Measurements from ENCODE around the gene ADPRHL1. TPM values are rescaled to one million over a fixed set of nuclear protein-coding genes. Genes with fewer than 3 reads are reported as not detected.

ADPRHL1 gene
- total RNA-seq, 1 experiment from 2014 or later = 4.9 TPM

DNA sequence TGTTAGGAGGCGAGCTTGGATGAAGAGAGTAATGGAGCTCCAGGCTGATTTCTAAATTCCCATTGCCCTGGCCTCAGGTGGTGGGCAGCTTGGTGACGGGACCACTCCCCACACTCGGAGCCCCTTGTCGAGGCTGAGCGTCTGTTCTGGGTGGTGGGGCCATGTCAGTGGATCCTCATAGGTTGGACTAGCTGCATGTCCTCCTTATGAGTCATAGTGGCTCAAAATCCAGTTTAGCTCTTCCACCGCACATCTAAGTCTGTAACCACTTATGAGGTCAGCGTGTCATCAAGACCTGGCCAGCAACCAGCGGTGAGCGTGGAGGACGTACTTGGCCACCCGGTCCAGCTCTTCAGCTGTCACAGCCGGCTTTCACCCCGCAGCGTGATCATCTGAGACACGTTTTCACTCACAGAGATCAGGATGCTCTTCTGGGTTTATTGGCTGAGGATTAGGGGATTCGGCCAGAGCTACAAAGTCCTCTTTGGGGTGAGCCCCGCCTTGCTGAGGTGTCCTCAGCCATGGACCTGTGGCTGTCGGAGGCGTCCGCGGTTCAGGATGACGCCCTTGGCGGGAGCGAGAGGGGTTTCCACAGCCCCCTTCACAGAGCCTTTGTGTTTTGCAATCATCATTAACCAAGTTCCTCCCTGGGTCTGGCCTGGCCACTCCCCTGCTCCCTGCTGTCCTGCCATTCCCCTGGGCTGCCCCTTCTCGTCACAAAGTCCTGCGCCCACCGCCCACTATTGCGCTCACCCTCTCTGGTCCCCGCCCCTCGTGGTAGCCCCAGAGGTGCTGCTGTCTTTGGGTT lies 41.9 kb downstream of the ADPRHL1 start:
- TF ChIP-seq, protein P1, sequence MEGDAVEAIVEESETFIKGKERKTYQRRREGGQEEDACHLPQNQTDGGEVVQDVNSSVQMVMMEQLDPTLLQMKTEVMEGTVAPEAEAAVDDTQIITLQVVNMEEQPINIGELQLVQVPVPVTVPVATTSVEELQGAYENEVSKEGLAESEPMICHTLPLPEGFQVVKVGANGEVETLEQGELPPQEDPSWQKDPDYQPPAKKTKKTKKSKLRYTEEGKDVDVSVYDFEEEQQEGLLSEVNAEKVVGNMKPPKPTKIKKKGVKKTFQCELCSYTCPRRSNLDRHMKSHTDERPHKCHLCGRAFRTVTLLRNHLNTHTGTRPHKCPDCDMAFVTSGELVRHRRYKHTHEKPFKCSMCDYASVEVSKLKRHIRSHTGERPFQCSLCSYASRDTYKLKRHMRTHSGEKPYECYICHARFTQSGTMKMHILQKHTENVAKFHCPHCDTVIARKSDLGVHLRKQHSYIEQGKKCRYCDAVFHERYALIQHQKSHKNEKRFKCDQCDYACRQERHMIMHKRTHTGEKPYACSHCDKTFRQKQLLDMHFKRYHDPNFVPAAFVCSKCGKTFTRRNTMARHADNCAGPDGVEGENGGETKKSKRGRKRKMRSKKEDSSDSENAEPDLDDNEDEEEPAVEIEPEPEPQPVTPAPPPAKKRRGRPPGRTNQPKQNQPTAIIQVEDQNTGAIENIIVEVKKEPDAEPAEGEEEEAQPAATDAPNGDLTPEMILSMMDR (IDR thresholded peaks at IDR 0.05; ENCODE audit: insufficient read depth in 1 of 2, low read depth in 1 of 2, low read length in 1 of 2, severe bottlenecking in 1 of 2, unreplicated experiment in 1 of 2) = no peak
- peaks cover 11% of the 10 kb centered on the region for H3K4me1 Mint-ChIP-seq (ENCODE audit: low read depth, unreplicated experiment)
- Histone ChIP-seq H3K9me3 (no peaks in the 10 kb centered on the region), H3K4me1 (peaks cover 11% of the 10 kb centered on the region), H3K27me3 (replicated peaks; ENCODE audit: control insufficient read depth, insufficient read depth, low read length) (no peaks in the 10 kb centered on the region), H3K4me3 (ENCODE audit: low read depth, low read length) (no peak overlapping the region), H3K36me3 (ENCODE audit: control insufficient read depth, insufficient read depth, low read length) (no peaks in the 10 kb centered on the region)
- H3K27ac Mint-ChIP-seq (ENCODE audit: unreplicated experiment) = peak overlapping the region; percentile 25
- intact Hi-C loops (cut with micrococcal nuclease; ENCODE audit: unreplicated experiment) = no loop called here
- no peaks in the 10 kb centered on the region for H3K36me3 Mint-ChIP-seq (ENCODE audit: insufficient read depth, unreplicated experiment)
- H3K4me3 Mint-ChIP-seq (ENCODE audit: unreplicated experiment) = no peak overlapping the region
- POLR2A ChIA-PET = interaction anchor here (0.6 kb wide), 1 partner anchor 16 kb away, joined by 3 read pairs; no protein-coding TSS in a partner anchor
- no peak for DNase-seq
- no peaks in the 10 kb centered on the region for H3K27me3 Mint-ChIP-seq (ENCODE audit: insufficient read depth, unreplicated experiment)
- BruUV-seq (replicated peaks) = no TSS peak
- CTCF ChIA-PET = interaction anchor here (0.5 kb wide), 1 partner anchor 48 kb away, joined by 3 read pairs; the partner anchor contains the start of gene GRTP1
- no peaks in the 10 kb centered on the region for H3K9me3 Mint-ChIP-seq (ENCODE audit: unreplicated experiment)

DNA sequence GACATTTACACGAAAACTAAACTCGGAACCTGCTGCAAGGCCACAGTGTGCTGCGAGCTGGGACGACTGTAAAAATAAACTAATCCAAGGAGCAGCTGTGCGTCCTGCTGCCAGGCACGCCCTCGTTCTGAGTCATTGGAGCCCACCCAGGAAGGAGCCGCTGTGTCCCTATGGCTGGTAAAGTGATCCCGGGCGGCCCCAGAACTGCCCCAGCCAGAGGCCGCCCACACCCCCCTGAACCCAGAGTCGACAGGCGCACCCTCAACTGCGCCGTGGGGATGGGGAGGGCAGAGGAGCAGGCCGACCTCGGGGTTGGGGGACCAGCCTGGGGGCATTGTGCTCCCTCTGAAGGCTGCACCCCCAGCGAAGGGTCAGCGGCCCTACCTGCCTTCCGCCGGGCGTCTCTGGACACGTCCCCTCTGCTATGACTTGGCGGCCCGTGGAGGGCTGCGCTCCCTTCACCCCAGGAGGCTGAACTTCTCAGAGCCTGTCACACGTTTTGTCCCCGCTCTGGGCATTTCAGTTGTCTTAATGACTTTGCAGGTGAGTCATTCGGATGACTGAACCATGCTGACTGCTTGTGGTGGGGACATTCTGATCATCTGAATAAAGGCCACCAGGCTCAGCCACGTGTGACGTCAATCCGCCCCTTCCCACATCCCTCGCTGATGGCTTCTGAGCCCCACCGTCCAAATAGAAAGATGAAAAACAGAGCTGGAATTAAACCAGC lies 42.7 kb downstream of the ADPRHL1 start:
- no peaks in the 10 kb centered on the region for H3K27me3 Mint-ChIP-seq (ENCODE audit: insufficient read depth, unreplicated experiment)
- H3K36me3 Mint-ChIP-seq (ENCODE audit: insufficient read depth, unreplicated experiment) = no peaks in the 10 kb centered on the region
- Histone ChIP-seq H3K4me3 (ENCODE audit: low read depth, low read length) (no peak overlapping the region), H3K9me3 (no peaks in the 10 kb centered on the region), H3K4me1 (peaks cover 11% of the 10 kb centered on the region), H3K36me3 (ENCODE audit: control insufficient read depth, insufficient read depth, low read length) (no peaks in the 10 kb centered on the region), H3K27me3 (replicated peaks; ENCODE audit: control insufficient read depth, insufficient read depth, low read length) (no peaks in the 10 kb centered on the region)
- H3K4me3 Mint-ChIP-seq (ENCODE audit: unreplicated experiment) = no peak overlapping the region
- intact Hi-C loops (cut with micrococcal nuclease; ENCODE audit: unreplicated experiment) = no loop called here
- POLR2A ChIA-PET = interaction anchor here (0.6 kb wide), 1 partner anchor 23 kb away, joined by 4 read pairs; no protein-coding TSS in a partner anchor
- DNase-seq = no peak
- H3K9me3 Mint-ChIP-seq (ENCODE audit: unreplicated experiment) = no peaks in the 10 kb centered on the region
- CTCF ChIA-PET = interaction anchor here (0.5 kb wide), 1 partner anchor 47 kb away, joined by 3 read pairs; the partner anchor contains the start of gene GRTP1
- TF ChIP-seq, protein P1 (IDR thresholded peaks at IDR 0.05; ENCODE audit: insufficient read depth in 1 of 2, low read depth in 1 of 2, low read length in 1 of 2, severe bottlenecking in 1 of 2, unreplicated experiment in 1 of 2) = no peak
- H3K27ac Mint-ChIP-seq (ENCODE audit: unreplicated experiment) = peak overlapping the region; percentile 25
- BruUV-seq (replicated peaks) = no TSS peak
- H3K4me1 Mint-ChIP-seq (ENCODE audit: low read depth, unreplicated experiment) = peaks cover 11% of the 10 kb centered on the region

DNA sequence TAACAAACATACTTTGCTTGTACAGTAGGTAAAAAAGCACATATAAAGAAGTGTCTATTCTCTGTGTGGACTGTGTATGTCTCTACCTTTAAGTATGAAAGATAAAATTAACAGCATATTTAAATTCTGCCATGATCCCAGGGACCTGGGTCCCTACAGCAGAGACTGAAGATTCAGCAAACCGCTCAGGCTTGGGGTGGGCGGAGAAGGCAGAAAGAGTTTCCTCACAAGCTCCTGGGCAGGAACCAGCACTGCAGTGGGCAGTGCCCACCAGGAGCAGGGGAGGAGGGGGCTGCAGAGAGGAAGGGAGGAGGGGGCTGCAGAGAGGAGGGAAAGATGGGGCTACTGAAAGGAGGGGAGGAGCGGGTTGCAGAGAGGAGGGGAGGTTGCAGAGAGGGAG lies 44.7 kb downstream of the ADPRHL1 start:
- H3K4me1 ChIP-seq = peaks cover 11% of the 10 kb centered on the region
- BruUV-seq (replicated peaks) = no TSS peak
- peak in 1 of 2 experiments; percentile 17 for DNase-seq
- no peaks in the 10 kb centered on the region for H3K36me3 ChIP-seq (ENCODE audit: control insufficient read depth, insufficient read depth, low read length)
- intact Hi-C loops (cut with micrococcal nuclease; ENCODE audit: unreplicated experiment) = no loop called here
- no peaks in the 10 kb centered on the region for H3K9me3 ChIP-seq
- ChIA-PET POLR2A (no interaction called here), CTCF (no interaction called here)
- Mint-ChIP-seq H3K4me1 (ENCODE audit: low read depth, unreplicated experiment) (peaks cover 11% of the 10 kb centered on the region), H3K9me3 (ENCODE audit: unreplicated experiment) (no peaks in the 10 kb centered on the region), H3K27me3 (ENCODE audit: insufficient read depth, unreplicated experiment) (no peaks in the 10 kb centered on the region), H3K4me3 (ENCODE audit: unreplicated experiment) (no peak overlapping the region), H3K36me3 (ENCODE audit: insufficient read depth, unreplicated experiment) (no peaks in the 10 kb centered on the region), H3K27ac (ENCODE audit: unreplicated experiment) (no peak overlapping the region)
- H3K4me3 ChIP-seq (ENCODE audit: low read depth, low read length) = no peak overlapping the region
- TF ChIP-seq, protein P1 (IDR thresholded peaks at IDR 0.05; ENCODE audit: insufficient read depth in 1 of 2, low read depth in 1 of 2, low read length in 1 of 2, severe bottlenecking in 1 of 2, unreplicated experiment in 1 of 2) = no peak
- no peaks in the 10 kb centered on the region for H3K27me3 ChIP-seq (replicated peaks; ENCODE audit: control insufficient read depth, insufficient read depth, low read length)
